Left kidney (tissue), 2 donors: ENCODE measurements around the gene CACNA2D4. TPM values are rescaled to one million over a fixed set of nuclear protein-coding genes. Genes with fewer than 3 reads are reported as not detected.

ENCODE experiments used
- DNase-seq: peaks from one replicate; pipeline ENCODE4 v3.0.0-alpha.2; 2013
- polyA plus RNA-seq: library from polyadenylated mRNA; unstranded; fragments of 120-200 nt; gene quantifications from one replicate; pipeline ENCODE4 v1.2.1, GENCODE V29; 2013; ENCODE audit not compliant: insufficient read length

CACNA2D4 gene
- polyA plus RNA-seq, 1 donor: 1.9 TPM

DNA sequence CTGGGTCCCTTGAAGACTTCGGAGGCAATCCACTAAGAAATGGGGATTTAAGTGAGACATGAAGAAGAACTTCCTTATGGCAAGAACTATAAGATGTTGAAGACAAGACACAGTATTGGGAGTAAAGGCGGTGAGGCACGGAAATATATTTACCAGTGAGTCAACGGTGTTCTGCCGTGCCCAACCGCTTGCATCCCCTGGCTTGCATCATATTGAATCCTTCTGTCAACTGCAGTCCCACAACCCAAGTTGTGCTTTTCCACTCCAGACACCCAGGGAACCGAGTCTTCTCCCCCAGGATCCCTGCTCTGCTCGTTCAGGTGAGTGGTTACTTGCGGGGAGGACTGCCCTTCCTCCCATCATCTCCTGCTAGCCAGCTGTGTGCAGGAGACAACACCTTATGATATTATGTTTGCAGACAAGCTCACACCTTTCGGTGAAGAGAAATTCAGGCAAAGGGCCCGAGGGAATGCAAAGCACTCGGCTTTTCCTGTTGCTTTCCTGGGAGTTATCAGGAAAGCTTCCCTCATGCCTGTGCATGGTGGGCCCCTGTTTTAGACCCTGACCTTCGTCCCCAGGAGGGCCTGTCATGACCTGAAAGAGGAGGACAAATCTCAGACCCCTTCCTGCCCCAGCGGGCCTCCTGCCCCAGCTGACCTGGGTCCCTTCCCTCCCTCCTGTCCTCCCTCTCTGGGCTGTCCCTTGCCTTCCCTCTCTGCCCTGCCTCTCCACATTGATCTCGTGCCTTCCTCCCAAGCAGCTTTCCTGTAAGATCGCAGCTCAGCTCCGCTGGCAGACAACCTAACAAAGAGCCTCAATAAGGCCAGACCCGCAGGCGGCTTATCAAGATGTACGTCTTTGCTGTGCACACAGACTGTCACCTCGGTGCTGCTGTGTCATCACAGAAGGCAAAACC, 102.4 kb downstream of the CACNA2D4 start:
- DNase-seq: no peak

DNA sequence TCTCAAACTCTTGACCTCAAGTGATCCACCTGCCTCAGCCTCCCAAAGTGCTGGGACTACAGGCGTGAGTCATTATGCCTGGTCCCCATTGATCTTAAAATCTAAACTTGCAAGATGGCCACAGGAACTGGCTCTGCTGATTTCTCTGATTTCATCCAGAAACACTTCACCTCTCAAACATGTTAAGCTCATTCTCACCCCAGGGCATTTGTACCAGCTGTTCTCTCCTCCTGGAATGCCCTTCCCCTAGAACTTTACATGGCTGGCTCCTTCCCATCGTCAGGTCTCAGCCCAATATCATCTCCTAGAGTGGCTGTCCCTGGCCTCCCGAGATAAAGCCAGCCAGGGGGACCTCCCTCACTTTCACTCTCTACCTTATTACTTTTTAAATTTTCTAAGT, 103.3 kb downstream of the CACNA2D4 start:
- DNase-seq: no peak

DNA sequence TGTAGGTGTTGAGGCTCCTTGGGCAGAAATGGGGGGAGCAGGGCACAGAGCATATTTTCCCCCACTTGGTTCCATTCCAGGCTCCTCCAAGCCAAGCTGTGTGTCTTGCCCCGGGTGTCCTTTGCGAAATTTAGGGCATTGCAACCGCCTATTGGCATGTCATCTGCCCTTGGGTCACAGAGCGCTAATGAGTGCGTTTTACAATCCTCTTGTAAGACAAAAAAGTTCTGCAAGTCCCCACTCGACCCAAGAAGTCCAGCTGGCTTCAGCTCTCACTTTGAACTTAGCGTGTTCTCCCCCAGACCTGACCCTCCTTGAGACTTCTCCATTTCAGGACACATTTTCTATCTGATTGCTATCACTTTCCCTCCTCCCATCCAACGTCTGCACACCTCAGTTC, 104.2 kb downstream of the CACNA2D4 start:
- DNase-seq: no peak

DNA sequence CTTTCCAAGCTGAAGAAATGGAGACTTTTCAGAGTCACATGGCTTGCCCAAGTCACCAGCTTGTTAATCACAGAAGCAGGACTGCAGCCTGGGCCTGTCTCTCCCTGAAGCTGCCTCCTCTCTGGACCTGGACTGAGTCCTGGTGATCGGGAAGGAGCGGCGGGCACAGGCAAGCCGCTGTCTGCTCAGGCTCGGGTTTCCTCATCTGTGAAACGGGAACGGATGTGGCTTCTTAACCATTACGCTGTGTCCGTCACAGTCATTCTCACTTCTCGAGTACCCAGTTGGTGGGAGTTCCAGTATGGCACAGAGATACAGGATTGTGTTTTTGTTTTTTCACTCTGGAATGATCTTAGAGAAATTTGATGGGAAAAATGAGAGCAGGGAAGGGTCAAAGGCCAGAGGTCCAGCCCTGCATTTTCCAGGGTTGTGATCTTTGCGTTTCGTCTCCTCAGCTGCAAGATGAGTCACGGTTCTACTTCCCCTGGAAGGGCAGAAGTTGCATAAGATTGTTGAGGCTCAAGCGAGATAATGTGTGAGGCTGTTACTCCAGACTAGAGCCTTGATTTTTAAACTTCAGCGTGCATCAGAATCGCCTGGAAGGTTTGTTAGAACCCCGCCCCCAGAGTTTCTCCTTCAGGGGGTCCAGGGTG, 105.7 kb downstream of the CACNA2D4 start:
- no peak for DNase-seq

DNA sequence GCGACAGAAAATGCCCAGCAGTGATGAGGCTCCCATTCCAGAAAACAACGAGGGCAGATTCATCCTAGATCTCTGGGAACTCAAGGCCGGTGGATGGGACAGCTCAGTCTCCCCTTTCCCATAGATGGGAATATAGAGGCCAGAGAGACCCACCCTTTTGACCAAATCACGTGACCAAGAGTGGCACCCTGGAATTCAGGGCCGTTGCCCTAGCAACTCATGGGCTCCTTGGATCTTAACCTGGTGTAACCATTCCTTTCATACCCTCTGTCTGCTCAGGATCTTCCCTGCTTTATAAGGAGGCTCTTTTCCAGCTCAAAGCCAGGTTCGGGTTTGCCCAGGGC, 106.5 kb downstream of the CACNA2D4 start:
- DNase-seq: no peak

DNA sequence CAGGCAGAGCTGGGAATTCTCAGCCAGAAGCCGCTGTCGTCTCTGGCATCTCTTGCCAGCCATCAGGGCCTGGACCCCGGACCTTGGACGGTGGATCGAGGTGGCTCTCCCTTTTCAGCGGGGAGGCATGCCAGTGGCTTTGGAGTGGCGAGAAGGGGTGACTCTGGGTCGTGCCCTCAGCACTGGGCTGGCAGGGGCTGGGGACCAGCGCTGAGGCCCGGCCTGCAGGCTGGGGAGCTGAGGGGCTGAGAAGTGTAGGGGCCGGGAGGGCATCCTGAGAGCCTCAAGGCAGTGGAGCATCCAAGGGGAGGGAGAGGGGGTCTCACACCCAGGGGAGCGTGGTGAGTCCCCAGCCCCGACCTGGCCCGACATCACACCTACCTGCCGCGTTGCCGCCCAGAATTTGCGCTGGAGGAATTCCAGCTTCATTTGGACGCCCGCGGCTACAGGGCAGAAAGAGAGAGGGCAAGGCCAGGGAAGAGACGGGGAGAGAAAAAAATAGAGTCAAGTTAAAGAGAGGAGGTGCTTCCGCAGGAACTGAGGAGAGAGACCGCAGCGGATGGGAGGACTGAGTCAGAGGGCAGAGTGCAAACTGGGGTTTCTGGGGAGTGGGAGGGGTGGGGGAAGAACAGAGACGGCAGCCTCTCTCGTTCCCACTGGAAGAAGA, 107.0 kb downstream of the CACNA2D4 start:
- DNase-seq: no peak

DNA sequence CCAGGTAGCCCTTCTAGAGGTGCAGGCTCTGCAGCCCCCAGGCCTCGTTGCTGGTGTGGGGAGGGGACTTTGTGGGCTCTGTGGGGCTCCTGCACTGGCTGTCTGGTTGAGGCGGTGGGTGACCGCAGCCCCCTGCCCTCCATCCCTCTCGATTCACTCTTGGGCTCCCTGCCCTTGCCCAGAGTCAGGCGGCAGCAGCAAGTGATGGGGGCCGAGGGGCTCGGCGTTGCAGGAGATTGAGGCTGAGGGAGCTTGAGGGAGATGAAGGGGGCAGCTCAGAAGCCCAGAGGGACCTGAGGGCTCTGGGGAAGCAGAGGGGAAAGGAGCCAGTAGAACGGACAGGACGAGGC, 107.5 kb downstream of the CACNA2D4 start:
- no peak for DNase-seq

DNA sequence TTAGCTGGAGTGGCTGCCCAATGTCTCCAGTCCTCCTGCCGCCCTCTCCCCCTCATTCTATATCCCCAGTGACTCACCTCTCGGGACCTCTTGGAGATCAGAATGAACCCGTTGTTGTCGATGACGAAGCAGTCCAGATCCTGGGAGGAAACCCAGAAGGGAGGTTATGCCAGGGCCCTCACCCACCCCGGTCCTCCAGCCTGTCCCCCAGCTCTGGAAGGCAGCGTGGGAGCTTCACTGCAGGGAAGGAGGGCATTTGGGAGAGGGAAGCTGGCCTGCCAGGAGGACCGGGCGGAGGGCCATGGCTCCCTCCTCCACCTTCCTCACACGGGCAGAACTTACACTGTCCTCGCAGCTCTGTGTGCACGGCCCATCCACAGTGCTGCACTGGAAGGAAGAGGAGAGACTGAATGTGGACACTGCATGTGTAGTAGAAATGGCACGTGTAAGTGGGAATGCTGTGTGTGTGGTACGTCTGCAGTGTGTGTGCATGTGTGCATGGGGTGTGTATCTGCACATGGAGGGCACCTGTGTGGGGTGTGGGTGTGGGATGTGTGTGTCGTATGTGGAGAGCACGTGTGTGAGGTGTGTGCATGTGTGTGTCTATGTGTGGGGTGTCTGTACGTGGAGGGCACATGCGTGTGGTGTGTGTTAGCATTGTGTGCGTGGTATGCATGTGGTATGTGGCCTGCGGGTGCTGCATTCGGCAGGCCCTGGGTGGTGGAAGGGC, 108.1 kb downstream of the CACNA2D4 start:
- DNase-seq: no peak

DNA sequence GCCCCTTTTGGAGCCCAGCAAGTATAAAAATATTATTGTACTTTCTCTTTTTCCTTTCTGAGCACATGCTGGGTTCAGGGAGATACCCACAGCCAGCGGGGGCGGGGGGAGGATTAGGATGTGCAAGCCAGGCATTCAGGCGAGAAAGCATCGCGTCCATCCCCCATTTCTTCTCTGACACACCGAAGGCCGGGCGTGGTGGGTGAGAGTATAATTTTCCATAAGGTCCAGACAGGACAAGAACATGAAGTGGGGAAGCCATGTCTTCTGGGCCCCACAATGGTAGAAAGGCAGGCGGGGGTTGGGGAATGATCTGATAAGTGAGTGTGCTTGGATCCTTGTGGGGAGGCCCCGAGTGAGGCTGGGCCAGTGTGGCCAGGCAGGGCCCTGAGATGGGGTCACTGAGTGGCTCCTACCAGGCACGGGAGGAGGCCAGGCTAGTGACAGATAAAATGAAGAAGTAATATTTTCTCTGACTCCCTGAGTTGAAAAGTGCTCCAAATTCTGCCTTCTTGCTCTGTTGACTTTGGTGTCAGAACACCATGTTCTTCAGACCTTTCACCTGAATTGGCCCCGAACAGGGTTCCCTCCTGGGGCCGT, 108.8 kb downstream of the CACNA2D4 start:
- no peak for DNase-seq

DNA sequence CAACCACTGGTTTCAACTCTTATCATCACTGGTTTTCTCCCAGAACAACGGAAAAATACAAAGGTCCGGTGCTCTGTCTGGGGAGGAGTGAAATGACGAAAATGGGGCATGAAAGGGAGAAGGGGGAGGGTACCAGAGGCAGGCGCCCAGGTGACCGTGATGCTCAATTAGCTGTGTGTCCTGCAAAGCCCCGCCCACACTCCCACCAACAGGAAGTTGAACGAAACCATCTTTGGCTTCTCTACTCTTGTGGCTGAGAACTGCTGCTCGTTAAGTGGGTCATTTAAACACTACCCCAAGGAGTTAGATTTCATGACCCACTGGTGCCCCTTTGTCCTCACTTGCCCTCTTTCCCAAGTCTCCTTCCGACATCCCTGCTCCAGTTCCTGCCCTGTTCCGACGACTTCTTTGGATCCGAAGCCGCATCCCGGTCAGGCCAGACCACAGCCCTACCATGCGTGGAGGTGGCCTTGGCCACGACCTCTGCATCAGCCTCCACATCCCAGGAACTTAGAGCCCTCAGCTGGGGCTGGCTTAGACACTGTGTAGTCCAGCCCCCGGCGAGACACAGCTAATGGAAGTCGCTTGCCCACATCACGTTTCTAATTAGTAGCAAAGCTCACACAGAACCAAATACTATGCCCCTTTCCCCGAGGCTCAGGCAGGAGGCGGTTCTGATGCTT, 109.5 kb downstream of the CACNA2D4 start:
- DNase-seq: no peak

DNA sequence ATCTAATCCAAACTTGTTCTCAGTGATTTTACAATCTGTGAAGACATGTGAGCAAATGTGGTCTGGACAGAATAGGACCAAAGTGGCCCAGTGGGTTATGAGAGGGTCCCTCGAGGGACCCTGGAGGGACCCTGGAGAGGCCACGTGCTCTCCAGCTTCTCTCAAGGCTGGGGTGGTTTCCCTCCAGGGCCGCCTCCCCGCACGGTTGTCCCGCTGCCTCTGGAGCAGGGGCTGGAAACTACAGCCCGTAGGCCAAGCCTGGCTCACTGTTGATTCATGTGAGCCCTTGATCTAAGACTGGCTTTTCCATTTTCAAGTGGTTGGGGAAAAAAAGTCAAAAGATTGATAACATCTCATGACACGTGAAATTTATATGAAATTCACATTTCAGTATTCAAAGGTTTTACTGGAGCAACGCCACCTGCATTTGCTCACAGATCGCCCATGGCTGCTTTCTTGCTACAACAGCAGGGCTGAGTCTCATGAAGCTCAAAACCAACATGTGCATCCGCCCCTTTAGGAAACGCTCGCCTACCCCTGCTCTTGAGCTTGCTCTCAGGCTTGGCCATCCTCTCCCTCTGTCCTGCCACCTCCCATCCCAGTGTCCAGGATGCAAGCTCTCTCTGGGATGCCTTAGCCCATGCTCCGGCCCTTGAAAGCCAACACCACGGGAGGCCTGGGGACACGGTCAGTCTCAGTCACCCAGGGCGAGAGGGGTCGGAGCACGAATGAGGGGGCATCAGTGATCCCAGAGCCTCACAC, 110.2 kb downstream of the CACNA2D4 start:
- no peak for DNase-seq

DNA sequence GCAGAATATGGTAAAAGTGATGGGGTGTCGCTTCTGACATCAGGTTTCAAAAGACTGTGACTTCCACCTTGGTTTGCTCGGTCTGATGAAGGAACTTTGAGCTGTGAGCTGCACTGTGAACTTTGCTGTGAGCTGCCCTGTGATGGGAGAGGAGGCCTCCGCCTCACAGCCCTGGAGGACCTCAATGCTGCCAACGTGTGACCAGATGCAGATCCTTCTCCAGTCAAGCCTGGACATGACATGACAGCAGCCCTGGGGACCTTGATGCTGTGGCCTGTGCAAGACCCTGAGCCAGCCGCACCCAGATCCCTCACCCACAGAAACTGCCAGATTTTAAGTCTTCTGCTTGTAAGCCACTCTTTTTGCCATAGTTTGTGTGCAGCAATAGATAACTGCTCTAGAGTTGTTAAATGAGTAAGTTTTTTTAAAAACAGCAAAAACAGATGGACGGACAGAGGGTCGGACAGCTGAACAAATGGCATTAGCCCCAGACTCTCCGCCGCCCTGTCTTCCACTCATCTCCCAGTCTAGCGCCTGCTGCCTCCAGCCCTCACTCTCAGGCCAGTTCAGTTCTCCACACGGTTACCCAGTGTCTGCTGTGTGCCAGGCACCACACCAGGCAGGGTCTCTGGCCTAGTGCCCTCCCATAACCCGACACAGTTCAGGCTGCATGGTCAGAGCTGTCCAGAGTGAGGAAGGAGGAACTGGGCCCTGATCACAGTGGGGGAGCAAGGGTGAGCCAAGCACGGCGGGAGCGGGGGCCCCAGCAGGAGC, 111.2 kb downstream of the CACNA2D4 start:
- no peak for DNase-seq

DNA sequence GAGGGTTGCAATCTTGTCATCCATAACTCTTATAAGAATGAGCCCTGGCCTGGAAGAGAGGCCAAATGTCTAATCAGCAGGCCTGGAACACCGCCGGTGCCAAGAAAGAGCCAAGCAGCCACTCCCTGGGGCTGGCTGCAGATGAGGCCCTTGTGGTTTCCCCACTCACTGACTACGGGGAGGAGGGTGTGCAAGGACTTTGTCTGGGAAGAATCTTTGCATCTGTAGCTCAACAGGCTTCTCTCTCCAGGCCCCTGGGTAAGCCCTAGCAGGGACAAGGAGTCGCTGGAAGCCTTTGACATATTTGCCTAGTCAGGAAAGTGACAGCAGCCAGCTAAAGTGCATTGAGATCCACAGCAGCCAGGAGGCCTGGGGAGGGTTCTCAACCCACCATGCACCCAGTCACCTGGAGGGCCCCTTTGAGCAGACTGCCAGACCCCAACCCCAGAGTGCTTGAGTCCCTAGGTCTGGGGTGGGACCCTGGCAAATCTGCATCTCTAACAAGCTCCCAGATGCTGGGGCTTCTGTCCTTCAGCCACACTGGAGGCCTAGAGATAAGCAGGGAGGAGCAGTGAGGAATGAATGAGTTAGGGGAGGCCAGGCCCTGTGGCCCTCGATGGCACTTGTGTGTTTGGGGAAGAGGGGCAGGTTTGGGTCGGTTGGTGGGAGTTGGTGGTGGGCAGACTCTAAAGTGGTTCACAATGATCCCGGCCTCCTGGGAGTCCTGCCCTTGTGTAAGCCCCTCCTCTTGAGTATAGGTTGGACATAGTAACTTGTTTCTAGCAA, 112.0 kb downstream of the CACNA2D4 start:
- no peak for DNase-seq

DNA sequence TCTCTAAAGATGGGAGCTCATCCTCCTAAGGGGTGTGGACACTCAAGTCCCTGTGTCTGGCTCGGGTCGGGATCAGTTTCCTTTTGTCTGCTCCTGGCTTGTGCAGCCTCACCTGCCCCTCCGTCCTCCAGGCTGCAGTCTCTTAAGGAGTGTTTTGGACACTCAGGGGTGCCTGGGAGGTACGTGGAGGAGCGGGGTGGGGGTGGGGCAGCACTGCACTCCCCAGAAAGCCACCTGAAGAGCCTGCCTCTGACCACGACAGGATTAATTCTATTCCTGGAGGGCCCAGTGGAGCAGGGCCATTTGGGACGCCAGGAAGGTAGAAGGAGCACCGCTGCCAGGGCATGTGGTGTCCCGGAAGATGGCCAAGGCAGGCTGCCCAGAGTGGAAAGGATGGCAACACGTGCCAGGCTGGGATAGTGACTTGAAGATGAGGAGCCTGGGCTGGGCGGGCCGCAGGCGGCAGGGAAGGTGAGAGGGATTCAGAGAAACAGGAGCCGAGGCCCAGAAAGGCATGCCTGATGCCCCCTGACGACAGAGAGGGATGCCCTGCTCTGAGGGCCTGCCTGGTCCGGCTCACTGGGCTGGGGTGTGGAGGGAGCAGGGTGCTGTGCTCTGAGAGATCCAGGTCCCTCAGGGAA, 112.9 kb downstream of the CACNA2D4 start:
- no peak for DNase-seq

DNA sequence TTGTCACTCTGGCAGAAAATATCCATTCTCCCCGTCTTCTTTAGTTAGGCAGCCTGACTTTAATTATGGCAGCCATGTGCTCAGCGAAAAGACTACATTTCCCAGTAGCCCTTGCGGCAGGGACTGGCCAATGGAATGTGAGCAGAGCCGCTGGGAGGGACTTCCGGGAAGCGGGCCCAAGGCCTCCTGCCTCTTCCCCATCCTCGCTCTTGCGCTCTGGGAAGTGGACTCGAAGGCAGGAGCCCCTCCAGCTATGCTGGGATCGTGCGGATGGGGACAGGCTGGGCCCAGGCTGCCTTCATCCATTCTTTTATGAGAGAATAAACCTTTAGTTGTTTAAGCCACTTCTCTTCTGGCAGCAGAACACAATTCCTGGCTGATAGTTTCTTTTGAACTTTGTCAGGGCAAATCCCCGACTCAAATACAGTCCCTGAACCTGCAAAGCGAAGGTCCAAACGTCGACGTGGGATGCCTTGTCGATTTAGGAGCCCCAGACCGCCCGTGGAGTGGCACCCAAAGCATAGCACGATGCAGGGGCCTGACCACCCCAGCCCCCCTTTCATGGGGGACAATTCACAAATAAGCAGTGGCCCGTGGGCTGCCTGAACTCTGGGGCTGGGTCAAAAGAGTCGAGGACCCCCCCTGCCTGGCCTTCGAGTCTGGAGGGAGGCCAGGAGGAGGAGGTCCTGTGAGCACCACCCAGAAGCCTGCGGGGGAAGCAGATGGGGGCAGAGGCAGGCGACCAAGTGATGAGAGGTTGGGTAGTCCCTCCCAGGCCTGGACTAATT, 113.7 kb downstream of the CACNA2D4 start:
- DNase-seq: peak; percentile 88

DNA sequence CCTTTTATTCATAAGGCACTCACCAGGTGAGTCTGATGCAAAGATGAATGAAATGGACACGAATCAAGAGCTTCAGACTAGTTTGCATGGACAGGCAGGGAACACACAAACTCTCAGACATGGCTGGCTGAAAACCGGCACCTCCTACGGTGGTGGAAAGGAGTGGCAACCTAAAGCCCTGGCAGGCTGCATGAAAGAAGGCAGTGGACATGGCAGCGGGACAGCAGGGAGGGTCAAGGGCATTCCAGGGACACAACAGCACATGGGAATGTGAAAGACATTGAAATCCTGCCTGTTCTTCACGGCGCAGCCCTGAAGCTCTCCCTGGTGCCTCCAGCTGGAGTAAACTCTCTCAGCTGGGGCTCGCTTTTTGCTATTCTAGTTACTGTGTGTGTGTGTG, 114.7 kb downstream of the CACNA2D4 start:
- DNase-seq: no peak

DNA sequence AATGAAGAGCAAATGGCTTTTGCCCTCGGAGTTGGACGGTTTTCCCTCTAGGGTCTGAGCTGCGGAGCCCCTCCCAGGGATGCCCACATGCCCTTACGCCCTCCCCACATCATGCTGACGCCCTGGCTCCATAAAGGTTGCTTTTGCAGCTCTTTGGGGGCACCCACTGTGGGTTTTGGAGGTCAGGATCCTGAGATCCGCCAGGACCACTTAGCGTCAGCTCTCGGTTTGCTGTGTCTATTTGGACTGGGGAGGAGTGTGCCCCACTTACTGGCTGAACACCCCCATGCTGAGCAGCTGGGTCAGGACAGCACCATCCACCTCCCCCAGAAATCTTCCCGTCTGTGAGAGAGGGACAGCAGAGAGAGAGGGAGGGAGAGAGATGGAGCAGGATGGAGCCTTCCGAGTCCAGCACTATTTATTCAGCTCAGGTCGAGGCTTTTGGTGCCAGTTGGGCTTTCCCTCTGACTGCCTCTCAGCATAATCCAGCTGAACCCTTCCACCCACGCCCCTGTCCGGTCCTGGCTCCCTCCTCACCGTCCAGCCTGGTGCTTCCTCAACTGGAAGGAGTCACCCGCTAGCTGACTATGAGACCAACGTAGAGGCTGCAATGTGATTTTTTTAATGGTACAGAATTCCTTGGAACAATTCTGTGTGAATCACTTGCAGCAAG, 117.0 kb downstream of the CACNA2D4 start:
- DNase-seq: no peak
